Effector CD4-positive, alpha-beta T cell (primary cell): ENCODE measurements around the gene GNG2.
A peak's percentile ranks its signal among the peaks of the same experiment; 100 is the strongest.

Experiments used
- DNase-seq: peaks from one replicate; pipeline ENCODE4 v3.0.0-alpha.2; 2020

Gene GNG2

DNA sequence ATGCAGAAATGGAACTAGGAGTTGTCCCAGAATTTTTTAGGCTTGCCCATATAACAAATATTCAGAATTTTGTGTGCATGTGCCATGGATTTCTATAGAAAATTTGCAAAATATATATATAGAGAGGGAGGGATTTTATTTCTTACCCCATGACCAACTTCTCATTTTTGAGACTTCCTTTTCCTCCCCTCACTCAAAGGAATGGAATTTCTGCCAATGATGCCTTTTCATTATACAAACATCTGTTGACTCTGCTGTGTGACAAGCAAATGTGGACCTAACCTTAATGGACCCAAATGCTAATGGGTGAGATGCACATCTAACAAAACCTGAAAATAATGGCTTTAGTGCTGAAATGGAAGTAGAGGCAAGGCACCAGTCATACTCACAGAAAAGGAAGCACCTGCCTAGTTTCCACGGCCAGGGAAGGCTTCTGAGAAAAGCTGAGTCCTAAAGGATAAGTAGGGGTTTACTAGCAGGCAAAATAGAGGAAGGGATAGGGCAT lies 3.6 kb upstream of the GNG2 start:
- no peak for DNase-seq

DNA sequence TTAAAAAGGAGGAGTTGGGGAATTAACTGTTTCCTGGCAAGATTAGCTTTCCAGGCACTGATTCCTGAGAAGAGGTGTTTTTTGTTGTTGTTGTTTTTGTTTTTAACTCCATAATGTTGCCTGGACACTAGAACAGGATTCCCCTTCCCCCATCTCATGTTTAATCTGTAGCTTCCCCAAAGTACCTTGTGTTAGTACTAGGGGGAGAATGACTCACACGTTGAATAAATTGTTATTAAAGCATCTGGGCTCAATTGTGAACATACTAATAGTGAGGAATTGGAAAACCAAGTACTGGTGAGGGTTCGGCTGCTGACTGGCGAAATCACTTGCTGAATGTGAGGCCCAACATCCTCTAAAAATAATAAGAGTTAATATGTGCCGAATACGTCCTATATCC lies 1.3 kb upstream of the GNG2 start:
- DNase-seq = no peak

DNA sequence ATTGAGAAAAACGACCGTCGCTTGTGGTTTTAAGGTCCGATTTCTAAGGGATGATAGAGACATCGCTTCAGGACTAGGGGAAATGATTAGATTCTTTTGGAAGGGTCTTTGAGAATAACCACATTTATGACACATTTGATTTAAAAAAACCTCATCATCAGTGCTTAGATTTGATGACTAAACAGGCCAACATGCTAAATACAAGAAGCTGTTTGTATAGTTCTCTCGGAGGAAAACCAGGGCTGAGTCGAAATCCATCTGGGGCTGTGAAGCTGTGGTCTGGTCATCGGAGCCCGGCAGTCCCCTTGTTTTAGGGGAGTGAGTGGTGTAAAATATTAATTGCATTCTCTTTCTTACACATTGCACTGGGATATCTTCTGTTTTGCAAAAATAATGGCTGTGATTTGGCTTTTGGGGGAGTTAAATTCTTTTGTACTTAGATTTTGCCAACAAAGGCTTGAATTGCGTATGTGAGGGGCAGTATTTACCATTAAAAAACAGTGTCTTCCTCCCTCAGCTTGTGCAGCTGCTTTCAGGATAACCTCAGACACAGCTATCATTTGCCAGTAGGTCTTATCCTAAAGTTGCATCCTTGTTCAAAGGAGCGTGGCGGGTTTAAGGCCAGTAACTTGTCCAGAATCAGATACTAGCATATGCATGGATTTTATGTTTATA lies 550 bp downstream of the GNG2 start:
- no peak for DNase-seq

DNA sequence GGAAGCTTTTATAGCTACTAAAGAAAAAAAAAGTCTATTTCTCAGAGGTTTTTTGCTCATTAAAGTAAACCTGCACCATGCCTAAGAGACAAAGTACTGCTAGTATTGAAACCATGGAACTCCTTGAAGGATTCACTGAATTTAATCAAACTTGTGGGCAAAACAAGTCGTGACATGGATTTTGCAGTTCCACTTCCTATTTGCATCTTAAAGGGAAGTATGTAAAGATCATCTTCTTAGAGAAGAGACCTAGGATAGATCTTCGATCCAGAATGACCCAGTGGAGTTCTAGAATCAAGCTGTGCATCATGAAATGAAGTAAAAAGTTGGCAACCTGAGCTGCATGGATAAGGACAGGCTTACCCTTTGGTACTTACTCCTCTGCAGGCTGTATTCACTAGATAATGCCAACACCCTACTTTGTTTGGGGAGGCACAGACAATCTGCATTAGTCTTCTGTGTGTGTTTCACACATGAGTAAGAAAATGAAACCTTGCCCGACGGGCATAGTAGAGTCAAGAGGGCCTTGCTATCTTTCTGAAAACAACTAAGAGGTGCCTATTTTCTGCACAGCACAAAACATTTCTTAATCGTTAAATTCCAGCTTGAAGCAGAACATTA lies 1.9 kb downstream of the GNG2 start:
- DNase-seq = no peak

DNA sequence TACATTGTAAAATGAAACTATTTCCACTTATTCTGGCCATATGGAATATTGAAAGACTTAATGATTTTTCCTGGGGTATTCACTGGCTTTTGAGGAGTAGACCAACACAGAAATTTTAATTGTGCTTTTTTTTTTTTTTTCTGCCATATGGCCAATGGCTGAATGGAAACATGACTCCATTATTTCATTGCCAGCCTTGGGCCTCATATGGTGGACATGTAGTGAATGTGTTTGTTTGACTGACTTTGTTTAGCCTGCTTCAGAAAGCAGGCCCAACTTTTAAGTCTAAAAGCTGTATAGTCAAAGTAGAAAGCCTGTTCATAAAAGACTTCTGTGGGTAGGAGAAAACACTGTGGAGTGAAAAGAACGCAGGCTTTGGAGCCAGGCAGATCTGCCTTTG lies 2.4 kb downstream of the GNG2 start:
- no peak for DNase-seq

DNA sequence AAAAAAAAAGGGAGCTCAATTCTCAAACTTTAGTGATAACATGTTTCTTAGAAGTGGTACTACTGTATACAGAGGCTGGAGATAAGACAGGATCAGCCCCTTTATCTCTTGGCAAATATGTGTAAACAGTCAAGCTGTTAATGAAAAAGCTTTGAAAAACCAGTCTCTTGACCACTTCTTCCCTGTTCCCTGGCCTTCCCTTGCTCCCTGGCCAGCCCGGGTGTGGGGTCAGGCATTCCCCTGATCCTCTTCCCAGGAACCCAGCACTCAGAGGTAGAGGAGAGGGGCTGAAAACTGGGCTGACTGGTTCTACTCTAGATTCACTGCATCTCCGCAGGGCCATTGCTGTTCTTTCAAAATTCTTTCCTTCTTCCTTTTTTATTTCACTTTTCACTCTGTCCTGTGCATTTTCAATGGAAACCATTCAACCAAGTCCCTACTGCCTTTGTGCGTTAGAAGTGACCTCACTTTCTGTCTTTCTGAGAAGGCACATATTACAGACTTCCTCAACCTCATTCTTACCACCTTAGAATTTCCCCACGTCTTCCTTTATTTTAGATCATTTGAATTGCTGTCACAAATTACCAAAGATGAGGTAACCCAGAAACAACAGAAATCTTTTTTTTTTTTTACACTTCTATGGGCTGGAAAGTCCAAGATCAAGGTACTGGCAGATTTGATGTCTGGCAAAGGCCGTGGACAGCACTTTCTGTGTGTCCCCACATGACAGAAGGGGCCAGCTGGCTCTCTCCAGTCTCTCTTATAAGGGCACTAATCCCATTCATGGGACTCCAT lies 5.7 kb downstream of the GNG2 start:
- DNase-seq = no peak

DNA sequence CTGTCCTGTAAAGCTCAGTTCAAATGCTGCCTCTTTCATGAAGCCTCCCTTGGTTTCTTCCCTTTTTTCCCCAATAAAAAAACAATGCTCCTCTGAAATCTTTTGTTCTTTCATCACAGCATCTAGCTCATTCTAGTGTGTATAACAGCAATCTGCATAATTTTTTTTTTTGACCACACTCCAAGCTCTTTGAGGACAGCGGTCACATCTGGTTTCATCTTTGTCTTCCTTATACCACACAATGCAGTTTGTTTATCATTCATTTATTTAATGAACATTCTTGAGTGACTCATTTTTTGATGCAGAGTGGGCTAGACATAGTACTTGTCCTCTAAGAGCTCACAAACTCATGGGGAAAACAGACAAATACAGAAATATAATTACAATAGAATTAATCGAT lies 7.3 kb downstream of the GNG2 start:
- DNase-seq = no peak

DNA sequence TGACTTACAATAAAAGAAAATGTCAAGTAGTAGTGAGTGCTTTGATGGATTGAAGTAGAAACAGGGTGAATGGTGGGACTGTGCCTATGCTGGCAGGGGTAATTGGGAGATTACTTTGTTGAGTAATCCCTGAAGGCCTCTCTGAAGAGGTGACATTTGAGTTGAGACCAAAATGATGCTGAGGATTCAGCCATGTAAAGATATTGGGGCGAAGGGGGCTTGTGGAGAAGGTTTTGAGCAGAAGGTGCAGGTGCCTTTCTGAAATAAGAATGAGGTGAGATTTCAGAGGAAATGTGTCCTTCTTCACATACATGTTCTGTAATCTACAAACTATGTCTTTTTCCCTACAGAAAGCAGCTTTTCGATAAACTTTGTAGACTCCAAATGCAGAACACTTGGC lies 8.0 kb downstream of the GNG2 start:
- no peak for DNase-seq

DNA sequence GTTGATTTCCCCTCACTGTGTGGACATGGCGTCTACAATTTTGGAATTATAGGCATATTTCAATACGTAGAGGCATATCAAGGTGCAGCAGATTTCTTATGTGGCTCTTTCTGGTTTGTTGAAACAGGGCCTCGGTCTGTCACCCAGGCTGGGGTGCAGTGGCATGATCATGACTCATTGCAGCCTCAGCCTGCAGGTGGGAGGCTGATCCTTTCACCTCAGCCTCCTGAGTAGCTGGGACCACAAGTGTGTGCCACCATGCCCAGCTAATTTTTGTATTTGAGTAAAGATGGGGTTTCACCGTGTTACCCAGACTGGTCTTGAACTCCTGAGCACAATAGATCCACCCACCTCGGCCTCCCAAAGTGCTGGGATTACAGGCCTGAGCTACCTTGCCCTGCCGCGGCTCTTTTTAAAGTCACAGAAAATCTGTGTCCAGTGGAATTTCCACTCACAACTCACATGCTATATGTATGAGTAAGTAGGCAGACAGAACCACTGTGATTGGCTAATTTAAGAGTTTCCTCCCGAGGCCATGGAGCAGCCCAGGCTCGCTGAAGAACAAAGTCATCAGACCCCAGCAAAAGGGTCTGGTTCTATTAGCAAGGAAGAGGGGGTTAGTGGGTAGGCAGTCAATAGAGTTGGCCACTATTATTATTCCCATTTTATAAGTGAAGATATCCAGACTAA lies 9.1 kb downstream of the GNG2 start:
- DNase-seq = peak; percentile 52

DNA sequence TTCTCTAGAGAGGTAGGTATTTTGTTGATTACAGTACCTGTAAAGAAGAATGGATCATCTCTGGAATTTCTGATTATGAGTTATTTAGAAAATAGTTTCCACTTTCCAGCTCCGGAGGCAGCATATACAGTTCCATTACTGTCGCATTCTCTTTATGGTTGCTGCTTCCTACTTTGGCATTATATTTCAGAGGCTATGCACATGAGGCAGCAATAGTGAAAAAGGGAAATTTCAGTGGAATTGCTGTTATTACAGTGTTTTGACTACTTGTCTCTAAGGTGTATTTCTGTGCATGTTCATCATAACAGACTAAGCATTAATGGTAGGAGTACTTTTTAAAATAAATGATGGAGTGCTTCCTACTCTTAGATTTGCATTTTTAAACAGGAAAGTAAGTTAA lies 10.2 kb downstream of the GNG2 start:
- no peak for DNase-seq

DNA sequence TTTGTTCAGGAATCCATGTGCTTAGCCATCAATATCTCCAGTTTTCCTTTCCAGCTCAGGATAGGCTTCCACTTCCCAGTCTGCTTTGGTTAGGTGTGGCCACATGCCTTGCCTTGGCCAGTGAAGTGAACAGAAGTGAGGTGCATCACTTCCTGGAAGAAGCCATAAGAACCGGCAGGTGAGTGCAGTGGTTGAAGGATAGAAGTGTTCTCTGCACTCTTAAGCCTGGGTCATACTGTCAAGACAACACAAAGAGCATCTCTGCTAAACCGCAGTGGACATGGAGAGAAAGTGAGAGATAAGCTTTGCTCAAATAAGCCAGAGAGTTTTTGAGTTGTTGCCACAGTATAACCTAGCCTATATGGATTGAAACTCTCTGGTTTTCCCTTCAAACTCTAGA lies 11.4 kb downstream of the GNG2 start:
- no peak for DNase-seq

DNA sequence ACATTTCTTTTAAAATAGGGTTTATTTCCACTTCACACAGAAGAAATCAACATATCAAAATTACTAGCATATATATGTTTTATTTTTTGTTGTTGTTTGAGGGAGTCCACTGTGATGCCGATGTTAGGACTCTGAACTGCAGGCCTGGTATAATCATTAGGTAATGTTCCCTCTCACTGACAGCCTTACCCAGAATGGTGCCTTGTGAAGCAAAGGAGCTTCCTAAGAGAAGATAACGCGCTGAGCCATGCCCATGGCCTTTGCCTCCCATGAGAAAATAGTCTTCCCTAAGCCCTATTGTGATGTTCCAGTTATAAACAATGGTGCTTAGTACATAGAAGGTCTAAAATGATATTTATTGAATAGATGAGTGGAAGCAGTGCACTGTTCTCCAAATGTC lies 12.0 kb downstream of the GNG2 start:
- no peak for DNase-seq

DNA sequence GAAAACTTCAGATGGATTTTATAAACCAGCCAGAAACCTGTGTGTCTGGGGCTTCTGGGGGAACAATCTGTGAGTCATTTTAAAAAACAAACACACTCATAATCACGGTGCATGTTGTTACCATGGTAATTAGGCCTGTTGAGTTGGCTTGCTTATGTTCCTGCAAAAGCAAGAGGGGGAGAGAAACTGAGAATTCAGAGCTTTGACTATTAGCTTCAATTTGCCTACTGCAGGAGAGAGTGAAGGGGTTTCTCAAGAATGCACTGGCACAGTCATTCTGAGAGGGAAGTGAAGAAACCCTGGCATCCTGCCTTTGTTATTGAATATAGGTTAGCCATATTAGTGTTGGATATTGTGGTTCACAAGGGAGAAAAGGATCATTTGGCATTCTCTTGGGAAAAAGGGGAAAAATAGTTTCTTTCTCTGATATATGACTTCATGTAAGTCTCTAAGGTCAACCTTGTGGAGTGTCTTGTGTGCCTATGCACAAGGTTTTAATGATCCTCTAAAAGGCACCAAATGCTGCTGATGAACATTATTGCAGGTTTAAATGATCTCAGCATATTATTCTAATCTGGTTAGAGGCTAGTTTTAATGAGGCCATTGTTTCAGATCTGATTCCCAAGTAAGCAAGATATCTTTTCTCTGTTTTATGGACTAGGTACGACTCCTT lies 12.9 kb downstream of the GNG2 start:
- DNase-seq = no peak

DNA sequence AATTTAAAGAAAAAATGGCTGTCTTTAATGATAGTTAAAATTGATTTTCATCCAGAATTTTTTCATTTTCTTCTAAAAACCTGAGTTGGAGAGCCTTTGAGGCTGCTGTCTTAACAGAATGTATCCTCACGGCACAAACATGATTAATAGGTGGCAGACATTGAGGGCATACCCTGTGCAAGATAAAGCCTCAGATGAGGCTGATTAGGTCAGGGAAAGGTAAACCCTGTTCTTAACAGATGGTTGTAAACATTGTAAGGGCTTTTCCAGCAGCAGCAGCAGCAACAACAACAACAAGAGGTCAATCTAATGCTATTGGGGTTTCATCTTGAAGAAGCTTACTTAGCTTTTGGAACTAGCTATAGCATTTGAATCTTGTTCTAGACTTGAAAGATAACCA lies 17.4 kb downstream of the GNG2 start:
- DNase-seq = no peak

DNA sequence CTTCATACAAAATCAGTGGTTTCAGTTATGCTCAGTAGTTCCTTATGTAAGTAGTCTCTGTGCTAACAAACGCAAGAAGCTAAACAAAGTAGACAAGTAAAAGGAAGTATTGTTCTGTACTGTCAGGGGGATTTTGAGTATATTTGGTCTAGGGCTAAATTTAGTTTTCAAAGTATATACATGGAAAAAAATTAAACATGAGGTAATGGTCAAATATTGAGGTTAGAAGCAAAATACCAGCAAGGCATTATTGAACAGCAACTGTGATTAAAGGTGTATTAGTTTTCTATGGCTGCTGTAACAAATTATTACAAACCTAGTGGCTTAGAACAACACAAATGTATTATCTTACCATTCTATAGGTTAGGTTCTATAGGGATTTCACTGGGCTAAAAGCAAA lies 18.8 kb downstream of the GNG2 start:
- no peak for DNase-seq

DNA sequence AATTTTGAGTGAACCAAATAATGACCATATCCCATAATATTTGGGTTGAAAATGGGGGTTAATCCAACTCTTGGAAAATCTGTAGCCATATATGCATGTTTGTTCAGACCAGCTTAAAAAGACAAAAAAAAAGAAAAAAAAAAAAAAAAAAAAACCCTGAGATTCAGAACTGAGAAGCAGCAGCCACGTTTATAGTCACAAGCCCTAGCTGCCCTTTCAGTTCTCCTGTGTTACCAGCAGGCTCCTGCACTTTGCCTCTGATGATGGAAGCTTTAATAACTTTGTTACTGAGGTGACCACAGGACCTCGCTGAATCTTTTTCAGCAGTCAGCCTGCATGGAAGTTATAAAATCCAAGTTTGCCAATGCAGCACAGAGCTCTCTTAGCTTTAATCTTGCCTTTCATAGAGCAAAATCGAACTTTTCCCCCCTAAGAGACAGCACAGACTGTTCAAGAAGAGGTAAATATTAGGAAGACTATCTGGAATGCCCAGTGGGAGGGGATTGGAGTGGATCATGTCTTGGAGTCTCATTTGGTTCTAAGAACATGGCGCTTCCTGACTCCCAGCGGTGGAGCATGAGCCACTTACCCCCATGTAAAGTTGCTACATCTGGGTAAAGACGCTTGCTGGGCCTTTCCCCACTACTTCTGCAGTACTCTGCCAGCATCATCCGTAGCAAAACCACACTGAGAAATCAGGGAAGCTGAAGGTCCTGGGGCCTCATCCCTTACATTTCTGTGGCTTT lies 20.6 kb downstream of the GNG2 start:
- DNase-seq = no peak

DNA sequence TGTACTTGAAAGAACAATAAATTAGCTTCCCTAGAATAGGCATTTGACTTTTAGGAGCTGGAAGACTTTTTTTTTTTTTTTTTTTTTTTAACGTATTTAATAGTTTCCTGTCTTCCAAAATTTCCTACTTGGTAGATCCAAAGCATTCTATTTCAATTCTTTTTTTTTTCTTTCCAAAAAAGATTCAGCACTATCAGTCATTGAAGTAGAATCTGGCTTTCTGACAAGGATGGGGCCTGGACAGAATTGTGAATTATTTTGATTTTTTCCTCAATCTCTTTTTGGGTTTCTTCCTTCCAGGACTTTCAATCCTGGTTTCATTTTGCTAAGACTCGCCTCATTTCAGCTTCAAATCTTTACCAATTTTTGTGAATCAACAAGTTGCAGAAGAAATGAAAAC lies 21.2 kb downstream of the GNG2 start:
- DNase-seq = no peak

DNA sequence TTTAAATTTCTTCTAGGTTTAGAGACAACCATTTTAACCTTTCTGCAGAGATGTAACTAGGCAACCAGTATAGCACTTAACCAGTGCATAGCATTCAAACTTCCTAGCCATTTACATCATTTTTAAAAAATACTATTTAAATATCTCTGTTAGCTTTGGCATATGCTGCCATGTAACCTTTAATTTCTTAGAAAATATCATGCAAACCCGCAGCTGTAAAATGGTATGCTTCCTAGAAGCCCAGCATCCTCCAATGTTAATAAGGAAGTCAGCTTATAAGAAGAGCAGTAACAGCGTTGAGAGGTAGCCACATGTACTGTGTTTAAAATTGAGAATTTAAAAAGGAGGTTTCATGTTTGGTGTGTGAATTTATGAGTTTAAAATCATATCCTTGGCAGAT lies 22.8 kb downstream of the GNG2 start:
- no peak for DNase-seq

DNA sequence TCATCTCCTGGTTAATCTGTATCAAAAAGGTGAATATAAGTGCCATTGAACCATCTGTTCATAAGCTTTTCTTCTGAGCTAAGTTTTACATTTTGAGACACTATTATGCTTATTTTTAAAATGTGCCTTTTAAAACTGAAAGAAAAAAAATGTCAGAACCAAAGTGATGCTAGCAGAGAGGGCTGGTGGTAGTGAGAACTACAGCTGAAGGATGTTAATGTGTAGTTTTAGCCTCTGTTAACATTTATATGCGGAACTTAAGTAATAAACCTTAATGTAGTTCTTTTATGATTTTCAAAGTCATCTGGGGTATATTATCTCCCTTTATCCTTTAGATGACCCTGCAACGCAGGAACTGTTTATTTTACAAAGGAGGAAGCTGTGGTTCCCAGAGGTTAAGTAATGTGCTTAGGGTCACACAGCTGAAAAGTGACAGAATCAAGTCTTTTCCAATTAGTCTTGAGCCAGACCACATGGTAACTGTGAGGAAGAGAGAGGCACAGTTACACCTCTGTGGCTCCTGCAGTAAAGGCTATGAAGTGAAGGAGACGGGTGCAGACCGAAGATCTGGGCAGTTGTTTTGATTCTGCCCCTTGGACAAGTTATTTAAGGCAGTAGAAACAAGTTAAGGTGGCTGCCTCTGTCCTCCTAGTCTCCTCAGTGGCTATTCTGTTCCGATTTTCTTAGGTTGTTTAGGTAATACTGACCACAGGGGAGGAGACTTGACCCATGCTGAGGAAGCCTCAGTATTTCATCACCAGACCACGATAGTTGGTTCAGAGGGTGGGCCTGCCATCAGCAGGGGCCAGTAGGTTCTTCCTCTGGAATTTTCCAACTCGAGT lies 23.9 kb downstream of the GNG2 start:
- no peak for DNase-seq

DNA sequence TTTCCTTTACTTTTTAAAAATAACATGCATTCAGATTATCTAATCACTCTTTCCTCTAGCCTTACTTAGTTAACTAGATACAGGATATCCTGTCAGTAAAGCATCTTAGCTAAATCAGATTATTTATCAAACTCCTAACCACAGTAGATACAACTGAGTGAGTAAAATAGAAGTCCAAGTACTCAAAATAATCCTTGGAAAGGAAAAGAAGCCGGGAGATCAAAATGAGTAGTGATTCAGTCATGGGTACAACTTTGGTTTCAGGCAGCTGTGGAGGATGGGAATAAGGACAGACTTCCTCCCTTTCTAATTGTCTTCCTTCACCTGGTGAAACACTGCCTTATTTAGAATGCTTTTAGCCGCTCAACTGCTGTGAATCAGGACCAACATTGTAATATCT lies 29.4 kb downstream of the GNG2 start:
- no peak for DNase-seq

DNA sequence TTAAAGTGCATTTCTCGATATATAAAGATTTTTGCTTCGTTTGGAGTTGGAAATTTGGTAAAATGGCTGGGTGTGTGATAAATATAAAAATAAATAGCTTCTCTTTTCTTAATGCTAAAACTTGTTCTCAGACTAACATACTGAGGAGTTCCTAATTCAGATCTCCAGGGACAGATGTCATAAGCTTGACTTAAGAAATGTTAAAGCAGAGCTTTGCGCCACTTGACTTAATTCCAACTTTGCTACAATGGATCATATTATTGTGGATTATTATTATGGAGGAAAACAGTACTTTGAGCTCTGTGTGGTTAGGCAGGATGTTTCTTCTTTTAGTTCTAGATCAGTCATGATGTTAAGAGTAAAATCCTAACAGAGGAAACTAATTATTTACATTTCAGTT lies 33.8 kb downstream of the GNG2 start:
- DNase-seq = no peak
